PFSK-1 (cell line): ENCODE results near the gene TNNC1.

ENCODE experiments used
- FOXP2 ChIP-seq: optimal IDR thresholded peaks from 2 replicates; pipeline ENCODE3; 2011; ENCODE audit warnings: borderline replicate concordance, control low read depth, inconsistent platforms; ENCODE audit not compliant: insufficient read depth; ENCODE audit errors: extremely low read length, extremely low read depth
- POLR2AphosphoS5 ChIP-seq: IDR thresholded peaks from 2 replicates; pipeline ENCODE4 v1.6.1; 2012; ENCODE audit warnings: low read depth, mild to moderate bottlenecking, control low read depth, low read length, moderate library complexity
- SIN3A ChIP-seq: IDR thresholded peaks from 2 replicates; pipeline ENCODE4 v1.6.1; 2012; ENCODE audit warnings: mild to moderate bottlenecking, low read length, moderate library complexity, borderline replicate concordance; ENCODE audit not compliant: insufficient read depth
- TAF1 ChIP-seq: IDR thresholded peaks from 2 replicates; pipeline ENCODE4 v1.6.1; 2012; ENCODE audit warnings: low read length, control low read depth, borderline replicate concordance; ENCODE audit not compliant: insufficient read depth
- TF ChIP-seq, protein P1 (sequence below), 2 experiments: IDR thresholded peaks; 2 replicates each; pipeline versions ENCODE4 v1.6.1 to v1.8.0; 2011 to 2012; ENCODE audit warnings: low read depth in 2 of 2, low read length in 2 of 2, control low read depth in 1 of 2, inconsistent platforms in 1 of 2, mild to moderate bottlenecking in 1 of 2, moderate library complexity in 1 of 2; ENCODE audit not compliant: insufficient read depth in 1 of 2

Gene TNNC1

DNA sequence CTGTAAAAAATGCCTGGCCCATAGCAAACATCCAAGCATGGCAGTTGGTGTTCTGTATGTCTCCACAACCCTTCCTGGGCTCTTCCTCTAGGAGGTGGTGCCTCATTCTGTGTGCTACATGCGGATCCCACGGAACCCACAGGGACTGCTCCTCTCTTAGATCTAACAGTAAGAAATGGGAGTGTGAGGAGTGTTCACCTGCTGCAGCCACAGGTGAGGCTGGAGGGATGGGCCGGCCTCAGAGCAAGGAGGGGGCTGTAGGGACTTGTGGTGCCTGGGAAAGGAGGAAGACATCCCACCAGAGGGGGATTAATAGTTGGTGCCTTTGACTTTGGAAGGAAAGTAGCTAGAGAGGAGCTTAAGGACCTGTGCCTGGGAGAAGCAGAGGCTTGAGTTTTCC, 31.2 kb downstream of the TNNC1 start:
- TF ChIP-seq POLR2AphosphoS5: no peak
- TF ChIP-seq FOXP2: no peak
- TF ChIP-seq, protein P1, sequence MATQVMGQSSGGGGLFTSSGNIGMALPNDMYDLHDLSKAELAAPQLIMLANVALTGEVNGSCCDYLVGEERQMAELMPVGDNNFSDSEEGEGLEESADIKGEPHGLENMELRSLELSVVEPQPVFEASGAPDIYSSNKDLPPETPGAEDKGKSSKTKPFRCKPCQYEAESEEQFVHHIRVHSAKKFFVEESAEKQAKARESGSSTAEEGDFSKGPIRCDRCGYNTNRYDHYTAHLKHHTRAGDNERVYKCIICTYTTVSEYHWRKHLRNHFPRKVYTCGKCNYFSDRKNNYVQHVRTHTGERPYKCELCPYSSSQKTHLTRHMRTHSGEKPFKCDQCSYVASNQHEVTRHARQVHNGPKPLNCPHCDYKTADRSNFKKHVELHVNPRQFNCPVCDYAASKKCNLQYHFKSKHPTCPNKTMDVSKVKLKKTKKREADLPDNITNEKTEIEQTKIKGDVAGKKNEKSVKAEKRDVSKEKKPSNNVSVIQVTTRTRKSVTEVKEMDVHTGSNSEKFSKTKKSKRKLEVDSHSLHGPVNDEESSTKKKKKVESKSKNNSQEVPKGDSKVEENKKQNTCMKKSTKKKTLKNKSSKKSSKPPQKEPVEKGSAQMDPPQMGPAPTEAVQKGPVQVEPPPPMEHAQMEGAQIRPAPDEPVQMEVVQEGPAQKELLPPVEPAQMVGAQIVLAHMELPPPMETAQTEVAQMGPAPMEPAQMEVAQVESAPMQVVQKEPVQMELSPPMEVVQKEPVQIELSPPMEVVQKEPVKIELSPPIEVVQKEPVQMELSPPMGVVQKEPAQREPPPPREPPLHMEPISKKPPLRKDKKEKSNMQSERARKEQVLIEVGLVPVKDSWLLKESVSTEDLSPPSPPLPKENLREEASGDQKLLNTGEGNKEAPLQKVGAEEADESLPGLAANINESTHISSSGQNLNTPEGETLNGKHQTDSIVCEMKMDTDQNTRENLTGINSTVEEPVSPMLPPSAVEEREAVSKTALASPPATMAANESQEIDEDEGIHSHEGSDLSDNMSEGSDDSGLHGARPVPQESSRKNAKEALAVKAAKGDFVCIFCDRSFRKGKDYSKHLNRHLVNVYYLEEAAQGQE (IDR thresholded peaks at IDR 0.05; ENCODE audit: insufficient read depth in 1 of 2, low read depth in 2 of 2, low read length in 2 of 2): no peak

DNA sequence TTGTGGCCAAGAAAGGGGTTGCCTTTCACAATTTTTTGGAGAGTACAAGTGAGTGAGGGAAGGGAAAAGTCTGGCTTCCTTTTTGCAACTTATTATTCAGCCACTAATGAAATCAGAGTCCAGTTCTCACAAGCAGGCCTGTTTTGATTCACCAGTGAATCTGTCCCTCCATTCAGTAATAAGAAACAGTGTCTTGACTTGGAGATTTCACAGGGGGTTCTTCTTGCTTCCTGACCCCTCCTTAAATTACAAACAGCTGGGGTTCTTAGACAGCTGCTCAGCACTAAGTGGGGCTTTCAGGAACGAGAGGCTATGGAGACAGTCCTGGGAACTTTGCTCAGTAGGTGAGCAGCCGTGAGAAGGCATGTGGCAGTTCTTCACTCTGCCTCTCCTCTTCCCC, 33.5 kb downstream of the TNNC1 start:
- TF ChIP-seq FOXP2: no peak
- no peak for TF ChIP-seq SIN3A
- TF ChIP-seq, protein P1 (IDR thresholded peaks at IDR 0.05; ENCODE audit: insufficient read depth in 1 of 2, low read depth in 2 of 2, low read length in 2 of 2): no peak

DNA sequence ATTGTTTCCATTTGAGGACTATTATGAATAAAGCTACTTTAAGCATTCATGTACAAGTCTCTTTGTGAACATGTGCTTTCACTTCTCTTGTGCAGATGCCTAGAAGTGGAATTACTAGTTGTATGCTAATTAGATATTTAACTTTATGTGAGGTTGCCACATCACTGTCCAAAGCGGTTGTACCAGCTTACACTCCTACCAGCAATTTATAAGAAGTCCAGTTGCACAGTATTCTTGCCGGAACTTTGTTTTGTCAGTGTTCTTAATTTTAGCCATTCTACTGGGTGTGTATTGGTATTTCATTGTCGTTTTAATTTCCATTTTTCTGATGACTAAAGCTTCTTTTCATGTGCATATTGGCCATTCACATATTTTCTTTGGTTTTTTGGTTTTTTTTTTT, 38.0 kb downstream of the TNNC1 start:
- TF ChIP-seq, protein P1 (IDR thresholded peaks at IDR 0.05; ENCODE audit: insufficient read depth in 1 of 2, low read depth in 2 of 2, low read length in 2 of 2): no peak
- no peak for TF ChIP-seq POLR2AphosphoS5
- TF ChIP-seq FOXP2: no peak
- no peak for TF ChIP-seq SIN3A
- no peak for TF ChIP-seq TAF1

DNA sequence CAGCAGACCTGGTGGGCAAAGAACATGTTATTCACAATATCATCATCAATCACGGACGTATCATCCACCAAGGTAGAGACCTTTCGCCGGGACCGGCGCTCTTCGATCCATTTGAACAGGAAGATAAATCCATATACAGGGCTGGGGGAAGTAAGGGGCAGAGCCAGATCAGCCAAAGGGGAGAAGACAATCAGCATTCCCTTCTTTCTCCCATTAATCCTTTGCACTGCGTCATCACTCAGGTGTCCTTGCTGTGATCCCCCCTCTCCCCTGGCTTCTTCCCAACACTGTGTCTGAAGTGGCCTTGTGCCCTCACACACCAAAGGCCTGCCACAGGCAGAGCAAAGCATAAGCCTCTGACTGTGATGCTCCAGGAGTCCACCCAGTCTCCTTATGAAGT, 45.4 kb downstream of the TNNC1 start:
- TF ChIP-seq, protein P1 (IDR thresholded peaks at IDR 0.05; ENCODE audit: insufficient read depth in 1 of 2, low read depth in 2 of 2, low read length in 2 of 2): no peak
- TF ChIP-seq POLR2AphosphoS5: no peak
- no peak for TF ChIP-seq SIN3A
- no peak for TF ChIP-seq FOXP2
- no peak for TF ChIP-seq TAF1

DNA sequence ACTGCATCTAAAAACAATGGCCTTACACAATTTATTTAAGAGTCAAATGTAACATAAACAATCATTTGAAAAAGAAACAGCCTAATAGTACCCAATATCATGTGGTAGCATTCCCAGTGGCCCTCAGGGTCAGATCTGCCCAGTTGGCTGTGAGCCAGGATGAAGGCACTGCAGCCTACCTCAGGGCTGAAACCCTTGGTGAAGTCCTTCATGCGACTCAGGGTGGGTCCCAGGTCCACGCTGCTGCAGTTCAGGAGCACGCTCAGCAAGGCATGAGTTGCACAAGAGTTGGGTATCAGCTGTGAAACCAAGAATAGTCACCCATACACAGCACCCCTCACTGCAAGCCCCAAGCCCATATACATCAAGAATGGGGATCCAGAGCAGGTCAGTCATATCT, 46.1 kb downstream of the TNNC1 start:
- TF ChIP-seq FOXP2: no peak
- no peak for TF ChIP-seq POLR2AphosphoS5
- TF ChIP-seq TAF1: no peak
- no peak for TF ChIP-seq SIN3A
- TF ChIP-seq, protein P1 (IDR thresholded peaks at IDR 0.05; ENCODE audit: insufficient read depth in 1 of 2, low read depth in 2 of 2, low read length in 2 of 2): no peak
